ENCODE results near the gene ZHX3.
A peak's percentile ranks its signal among the peaks of the same experiment; 100 is the strongest.

ZHX3 gene

GRCh38 chr20:41308290-41308711 lies 9.2 kb downstream of the ZHX3 start:
- H3K4me1 ChIP-seq (ENCODE audit: control insufficient read depth, insufficient read depth, low read length): peaks cover 38% of the 10 kb centered on the region
- H3K27me3 ChIP-seq (ENCODE audit: control insufficient read depth, insufficient read depth, low read length): no peaks in the 10 kb centered on the region
- peak overlapping the region; percentile 69 for H3K9ac ChIP-seq (ENCODE audit: low read depth, low read length)
- H3K4me3 ChIP-seq (ENCODE audit: low read length): peak overlapping the region; percentile 6
- peak overlapping the region; percentile 29 for H3K4me2 ChIP-seq (ENCODE audit: low read length)
- peaks cover 15% of the 10 kb centered on the region for H3K36me3 ChIP-seq (ENCODE audit: insufficient read depth, low read length)
- H3K9me3 ChIP-seq (replicated peaks; ENCODE audit: low read length): no peaks in the 10 kb centered on the region

GRCh38 chr20:41307021-41307420 lies 10.5 kb downstream of the ZHX3 start:
- no peaks in the 10 kb centered on the region for H3K9me3 ChIP-seq (replicated peaks; ENCODE audit: low read length)
- no peak overlapping the region for H3K4me3 ChIP-seq (ENCODE audit: low read length)
- H3K4me1 ChIP-seq (ENCODE audit: control insufficient read depth, insufficient read depth, low read length): peaks cover 38% of the 10 kb centered on the region
- no peak overlapping the region for H3K9ac ChIP-seq (ENCODE audit: low read depth, low read length)
- H3K36me3 ChIP-seq (ENCODE audit: insufficient read depth, low read length): peaks cover 7% of the 10 kb centered on the region
- no peaks in the 10 kb centered on the region for H3K27me3 ChIP-seq (ENCODE audit: control insufficient read depth, insufficient read depth, low read length)
- H3K4me2 ChIP-seq (ENCODE audit: low read length): no peak overlapping the region

- H3K36me3 ChIP-seq (ENCODE audit: insufficient read depth, low read length): no peaks in the 10 kb centered on the region
- H3K4me2 ChIP-seq (ENCODE audit: low read length): no peak overlapping the region
Measured at GRCh38 chr20:41306061-41306727, 11.3 kb downstream of the ZHX3 start.

GRCh38 chr20:41304424-41305079 lies 13.0 kb downstream of the ZHX3 start:
- Histone ChIP-seq H3K4me1 (ENCODE audit: control insufficient read depth, insufficient read depth, low read length) (peaks cover 50% of the 10 kb centered on the region), H3K9me3 (replicated peaks; ENCODE audit: low read length) (no peaks in the 10 kb centered on the region), H3K9ac (ENCODE audit: low read depth, low read length) (no peak overlapping the region), H3K36me3 (ENCODE audit: insufficient read depth, low read length) (no peaks in the 10 kb centered on the region), H3K27me3 (ENCODE audit: control insufficient read depth, insufficient read depth, low read length) (no peaks in the 10 kb centered on the region), H3K4me3 (ENCODE audit: low read length) (no peak overlapping the region), H3K4me2 (ENCODE audit: low read length) (no peak overlapping the region)

More at GRCh38 chr20:41306061-41306727, 11.3 kb downstream of the ZHX3 start:
- Histone ChIP-seq H3K9ac (ENCODE audit: low read depth, low read length) (no peak overlapping the region), H3K4me1 (ENCODE audit: control insufficient read depth, insufficient read depth, low read length) (peaks cover 41% of the 10 kb centered on the region), H3K9me3 (replicated peaks; ENCODE audit: low read length) (no peaks in the 10 kb centered on the region), H3K4me3 (ENCODE audit: low read length) (no peak overlapping the region), H3K27me3 (ENCODE audit: control insufficient read depth, insufficient read depth, low read length) (no peaks in the 10 kb centered on the region)

- H3K4me3 ChIP-seq (ENCODE audit: low read length): no peak overlapping the region
- peaks cover 47% of the 10 kb centered on the region for H3K4me1 ChIP-seq (ENCODE audit: control insufficient read depth, insufficient read depth, low read length)
- no peaks in the 10 kb centered on the region for H3K9me3 ChIP-seq (replicated peaks; ENCODE audit: low read length)
Measured at GRCh38 chr20:41304002-41304401, 13.5 kb downstream of the ZHX3 start.

GRCh38 chr20:41300886-41301285 lies 16.6 kb downstream of the ZHX3 start:
- Histone ChIP-seq H3K27me3 (ENCODE audit: control insufficient read depth, insufficient read depth, low read length) (no peaks in the 10 kb centered on the region), H3K9ac (ENCODE audit: low read depth, low read length) (no peak overlapping the region), H3K9me3 (replicated peaks; ENCODE audit: low read length) (no peaks in the 10 kb centered on the region), H3K4me3 (ENCODE audit: low read length) (no peak overlapping the region), H3K4me1 (ENCODE audit: control insufficient read depth, insufficient read depth, low read length) (peaks cover 24% of the 10 kb centered on the region), H3K4me2 (ENCODE audit: low read length) (no peak overlapping the region), H3K36me3 (ENCODE audit: insufficient read depth, low read length) (no peaks in the 10 kb centered on the region)

More at GRCh38 chr20:41304002-41304401, 13.5 kb downstream of the ZHX3 start:
- H3K4me2 ChIP-seq (ENCODE audit: low read length): no peak overlapping the region
- H3K9ac ChIP-seq (ENCODE audit: low read depth, low read length): no peak overlapping the region
- H3K27me3 ChIP-seq (ENCODE audit: control insufficient read depth, insufficient read depth, low read length): no peaks in the 10 kb centered on the region
- H3K36me3 ChIP-seq (ENCODE audit: insufficient read depth, low read length): no peaks in the 10 kb centered on the region

GRCh38 chr20:41300383-41300782 lies 17.1 kb downstream of the ZHX3 start:
- no peak overlapping the region for H3K4me2 ChIP-seq (ENCODE audit: low read length)
- H3K4me3 ChIP-seq (ENCODE audit: low read length): no peak overlapping the region
- no peaks in the 10 kb centered on the region for H3K36me3 ChIP-seq (ENCODE audit: insufficient read depth, low read length)
- H3K4me1 ChIP-seq (ENCODE audit: control insufficient read depth, insufficient read depth, low read length): peaks cover 23% of the 10 kb centered on the region
- no peaks in the 10 kb centered on the region for H3K9me3 ChIP-seq (replicated peaks; ENCODE audit: low read length)
- H3K27me3 ChIP-seq (ENCODE audit: control insufficient read depth, insufficient read depth, low read length): no peaks in the 10 kb centered on the region
- no peak overlapping the region for H3K9ac ChIP-seq (ENCODE audit: low read depth, low read length)

- H3K27me3 ChIP-seq (ENCODE audit: control insufficient read depth, insufficient read depth, low read length): no peaks in the 10 kb centered on the region
- no peak overlapping the region for H3K4me3 ChIP-seq (ENCODE audit: low read length)
- H3K4me2 ChIP-seq (ENCODE audit: low read length): no peak overlapping the region
- no peak overlapping the region for H3K9ac ChIP-seq (ENCODE audit: low read depth, low read length)
- peaks cover 23% of the 10 kb centered on the region for H3K4me1 ChIP-seq (ENCODE audit: control insufficient read depth, insufficient read depth, low read length)
- H3K36me3 ChIP-seq (ENCODE audit: insufficient read depth, low read length): no peaks in the 10 kb centered on the region
- no peaks in the 10 kb centered on the region for H3K9me3 ChIP-seq (replicated peaks; ENCODE audit: low read length)
Measured at GRCh38 chr20:41299899-41300298, 17.6 kb downstream of the ZHX3 start.

GRCh38 chr20:41293269-41294037 lies 24.1 kb downstream of the ZHX3 start:
- Histone ChIP-seq H3K9ac (ENCODE audit: low read depth, low read length) (peak overlapping the region; percentile 29), H3K4me2 (ENCODE audit: low read length) (peak overlapping the region; percentile 43), H3K4me1 (ENCODE audit: control insufficient read depth, insufficient read depth, low read length) (peaks cover 31% of the 10 kb centered on the region), H3K36me3 (ENCODE audit: insufficient read depth, low read length) (no peaks in the 10 kb centered on the region), H3K4me3 (ENCODE audit: low read length) (no peak overlapping the region), H3K27me3 (ENCODE audit: control insufficient read depth, insufficient read depth, low read length) (no peaks in the 10 kb centered on the region), H3K9me3 (replicated peaks; ENCODE audit: low read length) (no peaks in the 10 kb centered on the region)

GRCh38 chr20:41290804-41291389 lies 26.6 kb downstream of the ZHX3 start:
- H3K9me3 ChIP-seq (replicated peaks; ENCODE audit: low read length): peaks cover 9% of the 10 kb centered on the region
- H3K36me3 ChIP-seq (ENCODE audit: insufficient read depth, low read length): no peaks in the 10 kb centered on the region
- H3K4me1 ChIP-seq (ENCODE audit: control insufficient read depth, insufficient read depth, low read length): peaks cover 46% of the 10 kb centered on the region
- H3K9ac ChIP-seq (ENCODE audit: low read depth, low read length): no peak overlapping the region
- no peak overlapping the region for H3K4me2 ChIP-seq (ENCODE audit: low read length)
- H3K4me3 ChIP-seq (ENCODE audit: low read length): no peak overlapping the region
- H3K27me3 ChIP-seq (ENCODE audit: control insufficient read depth, insufficient read depth, low read length): no peaks in the 10 kb centered on the region

GRCh38 chr20:41287327-41287726 lies 30.2 kb downstream of the ZHX3 start:
- Histone ChIP-seq H3K4me2 (ENCODE audit: low read length) (peak overlapping the region; percentile 58), H3K4me1 (ENCODE audit: control insufficient read depth, insufficient read depth, low read length) (peaks cover 30% of the 10 kb centered on the region), H3K9me3 (replicated peaks; ENCODE audit: low read length) (peaks cover 10% of the 10 kb centered on the region), H3K27me3 (ENCODE audit: control insufficient read depth, insufficient read depth, low read length) (no peaks in the 10 kb centered on the region), H3K9ac (ENCODE audit: low read depth, low read length) (no peak overlapping the region), H3K4me3 (ENCODE audit: low read length) (no peak overlapping the region), H3K36me3 (ENCODE audit: insufficient read depth, low read length) (peaks cover 10% of the 10 kb centered on the region)

Measured in skeletal muscle satellite cell (primary cell).